Endometrial microvascular endothelial cells (primary cell): ENCODE data around the gene POU2F2. TPM values are rescaled to one million over a fixed set of nuclear protein-coding genes. Genes with fewer than 3 reads are reported as not detected.

Experiments
- in situ Hi-C: cut with HindIII; loops from 2 replicates; pipeline ENCODE4 v1.10.0; 2017; ENCODE audit warnings: low sequenced_read_pairs, low pct_unique_long_range_greater_than_20kb; ENCODE audit errors: inconsistent ontology term
- total RNA-seq: library from RNA; depleted of rRNA; stranded (reverse); fragments of >200 nt; gene quantifications from one replicate; pipeline ENCODE4 v1.2.3, GENCODE V29; 2015; ENCODE audit errors: inconsistent ontology term

POU2F2 gene
- total RNA-seq, 1 donor from 2014 or later, result 0.84 TPM

DNA sequence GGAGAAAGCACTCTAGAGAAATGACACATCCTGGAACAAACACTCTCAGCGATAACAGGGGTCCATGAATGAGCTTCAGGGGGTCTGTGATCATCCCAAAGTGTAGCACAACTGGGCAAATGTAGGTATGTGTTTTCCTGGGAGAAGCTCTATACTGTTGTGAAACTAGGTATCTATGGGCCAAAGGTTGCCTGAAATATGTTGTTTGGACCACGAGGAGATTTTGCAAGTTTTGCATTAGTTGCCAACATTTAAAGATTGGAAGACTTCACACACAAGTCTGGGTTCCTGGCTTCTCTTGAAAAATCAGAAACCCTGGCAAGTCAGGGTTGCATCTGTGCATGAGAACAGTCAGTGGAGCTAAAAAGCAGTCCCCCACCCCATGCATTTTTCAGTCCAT lies 26.7 kb upstream of the POU2F2 start:
- in situ Hi-C loops, result no loop called here

DNA sequence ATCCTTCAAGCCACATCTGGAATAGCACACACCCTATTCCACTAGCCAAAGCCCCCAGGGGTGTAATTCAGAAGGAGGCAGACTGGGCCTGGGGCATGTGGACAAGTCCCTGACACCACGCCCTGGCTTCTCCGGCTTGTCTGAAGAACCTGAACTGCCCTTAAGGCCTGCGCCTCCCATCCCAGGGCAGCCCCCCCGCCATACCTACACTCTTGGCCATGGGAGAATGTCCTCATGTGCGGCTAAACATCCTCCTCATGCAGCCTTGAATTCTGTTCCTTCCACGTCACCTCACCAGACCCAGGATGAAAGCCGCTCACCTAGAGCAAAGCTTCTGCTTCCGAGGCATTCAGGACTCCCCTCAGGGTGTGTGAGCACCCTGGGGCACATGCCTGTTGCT lies 24.3 kb upstream of the POU2F2 start:
- in situ Hi-C loops, result no loop called here

DNA sequence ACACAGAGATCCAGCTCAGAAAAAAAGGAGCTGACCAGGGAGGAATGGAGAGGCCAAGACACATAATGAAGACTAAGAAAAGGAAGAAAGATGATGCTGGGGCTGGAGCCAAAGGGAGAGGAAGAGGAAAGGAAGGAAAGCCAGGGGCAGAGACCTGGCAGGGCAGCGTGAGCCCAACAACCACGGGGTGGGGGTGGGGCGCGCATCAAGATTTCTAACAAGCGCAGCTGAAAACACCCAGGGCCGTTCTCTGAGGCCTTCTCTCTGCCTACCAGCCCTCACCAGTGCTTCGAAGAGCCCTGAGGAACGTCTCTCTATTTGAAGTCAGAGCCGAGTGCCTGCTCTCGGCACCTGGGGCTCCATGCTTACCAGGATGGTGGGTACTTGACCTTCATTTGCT lies 23.6 kb upstream of the POU2F2 start:
- in situ Hi-C loops, result no loop called here

DNA sequence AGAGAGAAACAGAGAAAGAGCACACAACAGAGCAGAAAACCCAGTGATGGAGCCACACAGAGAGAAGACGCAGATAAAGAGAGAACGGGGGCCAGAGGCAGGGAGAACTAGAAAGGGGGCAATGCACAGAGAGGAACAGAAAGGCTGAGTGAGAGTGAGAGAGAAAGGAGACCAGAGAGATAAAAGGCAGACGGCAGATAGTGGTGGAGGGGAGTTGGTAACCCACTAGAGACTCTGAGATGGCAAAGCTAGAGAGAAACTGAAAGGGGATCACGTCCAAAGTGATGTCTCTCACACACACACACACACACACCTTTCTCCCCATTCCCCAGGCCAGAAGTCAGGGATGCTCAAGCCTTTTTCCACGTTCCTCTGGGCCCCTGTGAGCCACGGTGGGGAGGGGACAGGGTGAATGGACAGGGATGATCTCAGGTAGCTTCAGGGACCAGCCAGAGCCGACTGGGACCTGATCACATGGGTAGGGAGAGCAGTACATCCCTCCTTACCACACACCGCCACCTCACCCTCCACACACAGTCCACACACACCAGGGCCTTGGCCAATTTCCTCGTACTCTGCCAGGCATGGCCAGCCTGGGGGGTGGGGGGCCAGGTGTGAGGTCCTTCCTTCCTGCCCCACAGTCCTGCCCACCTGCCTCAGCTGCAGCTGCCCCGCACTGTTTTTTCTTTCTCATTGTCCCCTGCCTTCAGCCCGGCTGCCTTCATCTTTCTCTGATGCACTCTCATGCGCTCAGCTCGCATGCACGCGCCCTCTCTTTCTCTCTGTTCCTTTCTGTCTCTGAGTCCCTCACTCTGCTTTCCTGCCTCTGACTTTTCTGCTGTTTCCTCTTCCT lies 22.5 kb upstream of the POU2F2 start:
- in situ Hi-C loops, result no loop called here

DNA sequence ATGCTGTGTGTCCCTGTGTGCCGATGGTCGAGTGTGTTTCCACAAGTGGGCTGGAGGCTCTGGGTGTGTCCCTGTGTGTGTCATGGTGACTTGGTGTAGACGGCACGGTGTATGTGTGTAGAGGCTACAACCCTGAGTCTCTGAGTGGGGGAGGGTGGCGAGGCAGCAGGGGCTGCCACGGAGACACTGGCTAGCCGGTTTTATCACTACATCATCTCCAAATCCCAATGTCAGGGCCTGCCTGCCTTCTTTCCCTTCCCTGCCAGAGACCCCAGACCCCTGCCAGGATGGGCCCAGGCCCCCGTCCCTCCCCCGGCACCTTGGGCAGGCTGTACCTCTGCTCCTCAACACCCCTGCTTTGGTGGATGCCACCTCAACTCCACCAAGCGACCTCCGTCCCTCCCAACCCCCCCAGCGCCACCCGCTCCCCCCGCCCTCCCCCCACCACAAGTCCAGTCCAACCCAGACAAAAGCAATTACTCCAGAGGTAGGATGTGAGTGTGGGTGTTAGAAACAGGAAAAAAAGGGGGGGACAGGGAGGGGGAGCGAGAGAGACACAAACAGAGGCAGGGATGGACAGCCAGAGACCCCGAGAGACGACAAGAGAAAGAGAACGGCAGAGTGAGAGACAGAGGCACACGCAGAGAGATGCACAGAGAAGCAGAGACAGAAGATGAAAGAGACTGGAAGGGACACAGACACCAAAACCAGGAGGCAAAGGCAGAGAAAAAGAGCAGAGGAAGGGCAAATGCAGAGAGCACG lies 21.6 kb upstream of the POU2F2 start:
- in situ Hi-C loops, result no loop called here

DNA sequence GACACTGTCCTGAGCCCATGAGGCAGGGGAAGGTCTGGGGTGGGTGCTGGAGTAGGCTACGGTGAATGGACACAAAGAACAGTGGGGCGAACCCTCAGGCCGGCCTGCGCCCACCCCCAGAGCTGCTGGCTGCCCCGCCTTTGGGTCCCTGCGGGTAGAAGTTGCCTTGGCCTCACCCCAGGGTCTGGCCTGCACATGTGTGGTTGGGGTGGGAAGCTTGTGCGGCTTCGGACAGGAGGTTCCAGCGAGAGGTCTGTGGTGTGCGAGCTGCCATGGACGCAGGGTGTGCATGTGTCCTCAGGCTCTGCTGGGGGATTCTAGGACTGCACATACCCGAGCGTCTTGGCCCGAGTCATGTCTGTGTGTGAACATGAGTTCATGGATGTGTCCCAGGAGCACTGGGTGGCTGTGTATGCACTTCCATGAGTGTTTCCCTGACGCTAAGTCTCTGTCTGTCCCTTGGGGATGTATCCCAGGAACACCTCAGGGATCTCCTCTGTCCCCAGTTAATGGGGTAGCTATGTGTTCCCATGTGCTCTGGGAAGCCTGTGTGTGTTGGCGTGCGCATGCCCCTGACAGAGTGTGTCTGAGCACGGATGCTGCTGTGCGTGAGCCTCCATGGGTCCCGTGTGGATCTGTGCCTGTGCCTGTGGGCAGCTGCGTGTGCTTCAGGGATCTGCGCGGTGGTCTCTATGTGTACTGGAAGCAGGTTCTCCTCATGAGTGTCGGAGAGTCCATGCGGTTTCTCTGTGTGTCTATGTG lies 20.8 kb upstream of the POU2F2 start:
- in situ Hi-C loops, result no loop called here

DNA sequence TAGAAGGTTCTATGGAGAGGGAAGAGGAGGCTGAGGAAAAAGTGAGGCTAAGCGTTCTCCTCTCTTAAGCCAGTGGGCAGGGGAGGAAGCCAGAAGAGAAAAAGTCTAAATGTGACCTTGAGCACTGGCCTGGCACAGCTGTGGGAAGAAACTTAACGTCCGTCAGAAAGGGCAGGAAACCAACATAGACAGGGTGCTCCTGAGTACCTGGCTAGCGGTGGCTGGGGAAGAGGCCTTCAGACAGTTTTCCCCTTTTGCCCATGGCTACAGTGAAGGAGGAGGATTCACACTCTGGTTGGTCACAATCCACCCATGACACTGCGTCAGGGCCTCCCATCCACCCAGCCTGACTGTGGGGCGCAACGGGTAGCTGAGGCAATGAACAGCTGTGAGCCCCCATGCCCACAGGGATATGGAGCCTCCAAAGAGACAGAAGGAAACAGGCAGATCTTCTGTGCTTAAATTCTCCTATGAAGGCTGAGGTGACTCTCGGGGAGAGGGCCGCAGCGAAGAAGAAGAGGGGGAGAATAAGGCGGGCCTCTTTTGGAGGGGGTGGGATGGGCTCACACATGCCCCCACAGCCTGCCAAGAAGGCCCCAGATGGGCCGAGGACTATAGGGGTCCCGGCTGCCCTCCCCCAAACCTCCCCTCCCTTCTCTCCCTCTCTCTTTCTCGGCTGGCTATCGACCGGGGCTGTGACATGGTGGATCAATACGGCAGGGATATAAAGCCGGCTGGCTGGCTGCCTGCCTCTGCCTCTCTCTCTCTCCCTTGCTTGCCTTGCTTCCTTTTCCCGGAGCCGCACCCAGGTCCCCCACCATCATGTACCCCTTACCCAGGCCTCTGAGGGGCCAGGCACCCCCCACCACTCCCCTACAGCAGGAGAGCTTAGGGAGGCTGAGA lies 19.8 kb upstream of the POU2F2 start:
- in situ Hi-C loops, result no loop called here

DNA sequence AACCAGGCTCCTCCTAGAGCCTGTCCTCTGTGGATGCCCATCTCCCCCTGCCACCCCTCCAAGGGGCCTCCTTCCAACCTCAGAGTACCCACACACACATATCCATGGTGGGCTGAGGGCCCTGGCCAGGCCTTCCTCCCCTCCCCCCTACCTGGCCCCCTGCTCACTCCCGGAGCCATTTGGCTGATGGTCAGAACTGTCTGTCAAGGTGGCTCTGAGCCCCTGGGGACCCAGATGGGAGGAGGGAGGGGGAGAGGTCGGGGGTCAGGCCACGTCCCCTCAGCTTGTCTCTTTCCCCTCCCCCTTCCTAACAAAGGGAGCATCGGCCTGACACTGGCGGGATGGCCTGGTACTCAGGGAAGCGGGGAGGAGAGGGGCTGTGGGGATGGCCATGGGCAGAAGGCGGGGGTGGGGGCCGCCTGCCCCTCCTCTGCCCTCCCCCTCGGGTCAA lies 18.7 kb upstream of the POU2F2 start:
- in situ Hi-C loops, result no loop called here

DNA sequence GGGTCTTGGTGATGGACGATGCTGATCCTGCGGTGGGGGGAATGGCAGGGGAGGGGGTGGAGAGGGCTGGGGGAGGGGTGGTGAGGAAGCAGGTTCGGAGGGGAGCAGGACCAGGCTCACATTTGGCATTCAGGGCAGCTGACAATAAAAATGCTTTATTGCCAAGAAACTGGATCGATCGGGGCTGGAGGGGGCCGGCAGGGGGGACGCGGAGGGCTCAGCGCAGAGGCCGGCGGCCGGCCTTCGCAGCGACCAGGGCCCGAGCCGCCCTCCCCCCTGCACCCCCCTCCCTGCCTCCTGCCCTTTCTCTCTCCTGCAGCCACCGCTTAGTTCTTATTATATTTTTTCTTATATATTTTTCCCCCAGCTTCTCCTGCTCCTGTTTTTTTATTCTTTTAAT lies 18.1 kb upstream of the POU2F2 start:
- in situ Hi-C loops, result no loop called here

DNA sequence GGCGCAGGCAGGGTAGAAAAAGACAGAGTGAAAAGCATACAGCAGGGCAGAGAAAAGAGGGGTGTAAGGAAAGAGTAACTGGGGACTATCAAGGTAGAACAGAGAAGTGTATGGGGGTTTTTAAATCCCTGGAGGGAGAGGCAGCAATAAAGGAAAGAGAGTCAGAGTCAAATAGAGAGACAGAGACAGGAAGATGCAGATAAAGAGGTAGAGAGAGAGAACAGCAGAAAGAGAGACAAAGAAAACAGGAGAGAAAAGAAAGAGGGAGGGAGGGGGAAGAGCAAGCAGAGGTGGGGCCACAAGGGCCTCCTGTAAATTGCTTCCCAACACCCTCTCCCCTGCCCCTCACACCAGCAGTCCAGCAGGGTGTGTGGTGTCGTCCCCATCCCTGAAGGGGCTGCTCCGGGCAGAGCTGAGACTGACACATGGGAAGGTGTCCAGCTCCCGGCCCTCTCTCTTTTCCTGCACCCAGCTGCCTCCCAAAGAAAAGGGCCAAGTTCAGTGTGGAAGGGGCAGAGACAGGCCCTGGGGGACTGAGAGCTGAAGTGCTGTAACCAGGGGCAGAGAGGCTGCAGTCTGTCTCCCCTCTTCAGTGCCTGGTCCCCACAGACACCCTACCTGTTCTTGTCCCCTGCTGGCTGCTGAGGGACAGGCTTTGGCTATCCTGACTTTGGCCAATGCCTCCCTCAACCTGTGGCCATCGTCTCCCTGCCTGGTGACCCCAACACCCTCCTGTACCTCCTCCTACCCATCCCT lies 17.4 kb upstream of the POU2F2 start:
- in situ Hi-C loops, result no loop called here

DNA sequence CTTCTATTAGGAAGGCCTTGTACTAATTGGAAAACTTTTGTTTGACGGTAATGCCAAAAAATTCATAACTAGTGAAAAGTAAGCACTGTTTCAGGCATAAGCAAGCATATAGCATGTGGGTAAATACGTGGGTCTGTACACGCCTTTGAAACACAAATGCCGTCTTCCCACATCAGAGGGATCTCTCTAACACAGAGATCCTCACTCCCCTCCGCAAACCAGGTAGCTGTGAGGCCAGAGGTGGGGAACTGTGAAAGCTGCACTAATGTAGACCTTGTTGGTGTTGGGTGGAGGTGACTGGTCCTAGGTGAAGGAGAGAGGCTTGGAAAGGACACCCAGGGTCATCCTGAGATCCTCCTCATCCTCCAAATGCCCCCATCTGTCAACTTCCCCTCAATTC lies 16.0 kb upstream of the POU2F2 start:
- in situ Hi-C loops, result no loop called here

DNA sequence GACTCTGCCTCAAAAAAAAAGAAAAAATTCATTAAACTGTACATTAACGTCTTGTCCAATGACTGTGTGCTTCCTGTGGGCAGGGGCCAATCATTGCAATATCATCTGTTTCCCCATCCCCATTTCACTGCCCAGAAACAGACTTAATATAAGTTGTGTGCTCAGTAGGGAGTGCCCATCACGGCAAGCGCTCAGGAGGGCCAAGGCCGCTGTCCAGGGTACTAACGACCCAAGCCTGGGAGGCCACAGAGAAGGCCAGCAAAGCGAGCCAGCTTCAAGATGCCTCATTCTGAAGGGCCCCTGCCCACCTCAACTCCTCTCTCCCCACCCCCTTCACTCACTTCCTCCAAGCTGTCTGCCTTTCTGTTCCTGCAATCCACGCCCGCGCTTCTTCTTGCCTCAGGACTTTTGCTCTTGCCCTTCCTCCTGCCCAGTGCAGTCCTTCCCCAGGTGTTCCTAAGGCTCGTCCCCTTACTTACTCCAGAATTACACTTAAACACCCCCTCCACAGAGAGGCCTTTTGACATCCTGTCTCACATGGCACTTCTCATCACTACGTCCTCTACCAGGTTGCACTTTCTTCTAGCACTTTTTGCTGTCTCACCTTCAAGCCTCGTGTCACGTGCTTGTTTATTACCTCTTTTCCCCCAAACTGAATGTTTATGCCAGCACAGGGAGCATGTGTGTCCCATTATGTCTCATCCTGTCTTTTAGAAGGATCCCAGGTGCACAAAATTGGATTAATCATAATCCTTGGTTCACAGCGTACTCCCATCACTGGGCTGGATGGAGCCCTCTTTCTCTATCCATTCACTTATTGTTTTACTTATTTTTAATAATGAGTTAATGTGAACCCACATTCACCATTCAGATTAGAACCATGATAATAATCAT lies 11.3 kb upstream of the POU2F2 start:
- in situ Hi-C loops, result no loop called here

DNA sequence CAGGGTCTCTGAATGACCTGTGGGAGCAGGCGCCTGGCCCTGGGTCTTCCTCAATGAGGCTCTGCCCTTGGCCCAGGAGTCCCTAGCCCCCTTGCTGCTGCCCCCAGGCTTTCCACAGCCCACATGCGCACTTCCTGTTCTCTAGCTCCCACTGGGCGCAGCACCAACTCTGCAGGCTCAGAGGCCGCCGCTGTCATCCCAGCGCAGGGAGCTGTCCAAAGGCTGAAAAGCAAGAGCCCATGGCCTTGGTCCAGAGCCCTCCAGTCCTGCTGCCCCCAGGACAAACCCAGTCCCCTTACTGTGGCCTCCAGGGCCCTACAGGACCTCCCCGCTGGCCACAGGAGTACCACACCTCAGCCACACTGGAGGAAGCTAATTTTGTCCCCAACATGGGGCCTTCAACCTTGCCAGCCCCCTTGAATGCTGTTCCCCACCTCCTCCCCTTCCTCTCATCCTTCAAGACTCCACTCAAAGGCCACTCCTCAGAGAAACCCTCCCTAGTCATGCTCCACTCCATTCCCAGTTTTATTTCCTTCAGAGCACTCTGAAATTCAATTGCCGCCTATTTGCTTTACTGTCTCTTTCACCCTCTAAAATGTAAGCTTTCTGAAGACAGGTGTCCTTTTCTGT lies 8.0 kb upstream of the POU2F2 start:
- in situ Hi-C loops, result no loop called here

DNA sequence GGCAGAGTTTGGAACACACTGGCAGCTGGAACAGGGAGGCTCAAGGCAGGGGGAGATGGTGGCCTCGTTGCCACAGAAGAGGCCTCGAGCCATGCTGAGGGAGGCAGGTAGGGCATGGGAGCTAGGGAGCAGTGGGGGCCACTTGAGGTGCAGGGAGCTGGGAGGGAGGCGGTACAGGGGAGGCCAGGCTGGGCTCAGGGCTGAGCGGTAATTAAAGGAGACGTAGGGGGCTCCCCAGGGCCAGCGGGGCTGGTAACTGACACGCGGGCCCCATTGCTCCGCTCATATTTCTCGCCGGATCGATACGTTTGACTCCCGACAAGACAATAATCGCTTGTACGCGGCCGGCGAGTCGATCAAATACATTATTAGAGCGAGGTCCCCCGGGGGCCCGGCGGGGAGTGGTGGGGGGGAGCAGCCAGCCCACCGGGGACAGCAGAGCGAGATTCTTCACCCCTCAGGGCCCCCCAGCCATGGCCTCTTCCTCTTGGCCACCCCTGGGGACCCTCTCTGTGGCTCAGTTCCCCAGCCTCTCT lies 2.4 kb upstream of the POU2F2 start:
- in situ Hi-C loops, result no loop called here

DNA sequence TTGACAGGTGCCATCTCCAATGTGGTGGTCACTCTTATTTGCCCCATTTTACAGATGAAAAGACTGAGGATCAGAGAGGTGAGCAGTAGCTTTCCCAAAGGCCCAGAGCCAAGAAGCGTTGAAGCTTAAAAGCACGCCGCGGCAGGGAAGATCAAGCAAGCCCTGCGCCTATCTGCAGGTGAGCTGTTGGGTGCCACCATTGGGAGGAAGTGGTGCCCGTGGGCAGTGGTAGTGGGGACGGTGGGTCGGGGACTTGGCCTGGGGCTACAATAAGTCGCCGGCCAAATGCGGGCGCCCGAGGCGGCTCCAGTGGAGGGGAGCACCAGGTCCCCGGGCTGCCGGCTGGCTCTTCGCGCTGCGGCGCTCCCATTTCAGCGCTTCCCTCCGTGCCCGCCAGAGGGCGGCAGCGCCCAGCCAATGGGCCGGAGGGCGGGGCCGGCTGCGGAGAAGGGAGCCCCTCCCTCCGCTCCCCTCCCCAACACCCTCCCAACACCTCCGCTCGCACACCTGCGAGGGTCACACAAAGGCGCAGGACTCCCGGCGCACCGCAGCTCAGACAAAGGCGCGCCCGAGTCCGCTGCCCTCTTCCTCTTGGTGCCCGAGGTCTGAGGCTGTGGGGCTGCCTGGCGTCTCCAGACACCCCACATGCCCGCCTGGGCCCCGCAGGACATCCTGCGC lies 744 bp upstream of the POU2F2 start:
- in situ Hi-C loops, result no loop called here
